UCSD-AML1 (cell line): ENCODE results near the gene PLPPR1.

Experiments used
- DNase-seq: peaks from one replicate; lab custom pipeline; 2025; ENCODE audit not compliant: unreplicated experiment; lab: John Stamatoyannopoulos, UW

Gene PLPPR1

GRCh38 chr9:101372327-101373118 lies 344.0 kb downstream of the PLPPR1 start:
- no peak for DNase-seq
